GM19025 (cell line): ENCODE results near the gene KCNK4.
"Not testable (repeated sequence)": the region's sequence is repeated elsewhere in the genome, so short reads cannot be mapped to it uniquely, and the experiment has no call there.

Experiments used
- ATAC-seq: cut with Tn5 transposase; IDR thresholded peaks from one replicate; pipeline ENCODE4 v1.9.1; 2021; ENCODE audit warnings: mild to moderate bottlenecking, low read depth, moderate library complexity; ENCODE audit not compliant: unreplicated experiment

Gene KCNK4

DNA sequence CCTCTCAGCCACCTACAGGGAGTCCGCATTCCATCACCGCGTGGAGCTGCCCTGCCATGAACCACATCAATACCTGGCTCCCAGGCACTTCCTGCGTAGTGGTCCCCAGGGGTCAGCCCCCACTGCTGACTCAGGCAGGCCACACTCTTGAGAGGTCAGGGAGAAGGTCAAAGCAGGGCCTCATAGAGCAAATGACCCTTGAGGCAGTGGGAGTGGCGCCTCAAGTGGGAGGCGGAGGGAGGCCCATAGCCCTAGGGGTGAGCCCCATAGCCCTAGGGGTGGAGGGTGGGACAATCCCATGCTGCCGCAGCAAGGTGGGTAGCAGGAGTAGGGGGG is 31.8 kb downstream of the KCNK4 start:
- no peak for ATAC-seq

DNA sequence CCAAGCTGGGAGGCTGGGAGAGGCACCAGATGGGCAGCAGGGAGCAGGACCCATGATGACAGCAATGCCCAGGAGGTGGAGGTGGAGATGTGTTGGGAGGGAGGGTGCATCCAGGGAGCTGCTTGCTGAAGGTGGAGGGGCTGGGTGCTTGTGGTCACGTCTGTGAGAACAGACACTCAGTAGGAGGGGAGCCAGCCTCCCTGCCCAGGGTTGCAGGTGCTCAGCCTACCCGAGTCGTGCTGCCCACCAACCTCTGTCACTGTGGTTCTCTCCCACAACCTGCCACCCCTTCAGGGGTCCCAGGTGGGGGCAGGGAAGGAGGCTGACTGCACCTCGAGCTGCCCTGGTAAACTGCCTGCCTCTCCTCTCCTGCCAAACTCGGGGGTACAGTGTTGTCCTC is 32.3 kb downstream of the KCNK4 start:
- no peak for ATAC-seq

DNA sequence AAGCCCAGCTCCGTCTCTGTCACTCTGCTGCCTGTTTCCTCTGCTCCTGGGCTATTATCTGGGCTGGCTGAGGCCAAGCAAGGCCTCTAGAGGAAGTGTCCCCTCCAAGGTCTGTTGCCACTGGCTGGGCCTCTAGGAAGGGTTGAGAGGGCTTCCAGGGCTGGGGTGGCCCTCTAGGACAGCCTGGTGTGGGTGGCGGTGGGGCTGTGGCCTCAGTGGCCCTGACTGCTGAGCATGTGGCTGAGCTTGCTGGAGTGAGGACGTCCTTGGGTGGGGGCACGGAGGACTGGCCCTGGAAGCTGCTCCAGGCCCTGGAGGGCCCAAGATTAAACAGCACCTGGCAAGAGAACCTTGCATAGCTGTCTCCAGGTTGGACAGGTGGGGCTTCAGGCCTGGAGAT is 32.9 kb downstream of the KCNK4 start:
- not testable (repeated sequence) for ATAC-seq

DNA sequence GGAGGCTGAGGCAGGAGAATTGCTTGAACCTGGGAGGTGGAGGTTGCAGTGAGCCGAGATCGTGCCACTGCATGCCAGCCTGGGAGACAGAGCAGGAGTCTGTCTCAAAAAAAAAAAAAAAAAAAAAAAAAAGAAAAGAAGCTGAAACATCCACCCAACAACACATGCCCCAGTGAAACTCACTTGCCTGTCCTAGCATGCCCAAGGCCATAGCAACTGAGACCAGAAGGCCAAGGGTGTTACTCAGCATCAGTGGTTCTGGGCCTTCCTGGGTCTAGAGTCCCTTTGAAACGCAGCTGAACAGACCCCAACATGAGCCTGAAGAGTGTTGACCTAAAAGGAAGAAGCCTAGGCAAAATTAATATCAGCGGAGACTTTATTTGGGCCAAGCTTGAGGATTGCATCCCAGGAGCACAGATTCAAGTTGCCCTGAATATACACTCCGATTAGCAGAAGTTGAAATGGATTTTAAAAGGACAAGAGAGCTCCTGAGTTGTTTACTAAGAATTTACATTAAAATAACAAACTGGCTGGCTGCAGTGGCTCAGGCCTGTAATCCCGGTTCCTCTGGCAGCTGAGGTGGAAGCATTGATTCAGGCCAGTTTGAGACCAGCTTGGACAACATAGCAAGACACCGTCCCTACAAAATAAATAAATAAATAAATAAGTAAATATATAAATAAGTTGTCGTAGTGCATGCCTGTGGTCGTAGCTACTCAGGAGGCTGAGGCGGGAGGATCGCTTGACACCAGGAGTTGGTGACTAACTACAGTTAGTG is 33.8 kb downstream of the KCNK4 start:
- no peak for ATAC-seq

DNA sequence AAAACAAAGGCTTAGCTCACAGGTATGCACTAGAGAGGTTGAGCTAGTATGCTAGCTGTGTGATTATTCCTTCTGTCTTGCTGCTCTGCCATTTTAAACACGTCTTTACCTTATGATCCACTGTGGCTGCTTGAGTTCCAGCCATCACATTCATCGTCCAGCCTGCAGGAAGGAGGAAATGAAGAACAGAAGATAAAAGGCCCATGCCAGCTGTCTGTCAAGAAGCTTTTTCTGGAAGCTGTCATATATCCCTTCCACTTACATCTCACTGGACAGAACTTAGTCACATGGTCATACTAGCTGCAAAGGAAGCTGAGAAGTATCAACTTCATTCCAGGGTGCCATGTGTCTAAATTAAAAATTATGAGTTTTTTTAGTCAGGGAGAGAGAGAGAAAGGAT is 36.3 kb downstream of the KCNK4 start:
- ATAC-seq: no peak

DNA sequence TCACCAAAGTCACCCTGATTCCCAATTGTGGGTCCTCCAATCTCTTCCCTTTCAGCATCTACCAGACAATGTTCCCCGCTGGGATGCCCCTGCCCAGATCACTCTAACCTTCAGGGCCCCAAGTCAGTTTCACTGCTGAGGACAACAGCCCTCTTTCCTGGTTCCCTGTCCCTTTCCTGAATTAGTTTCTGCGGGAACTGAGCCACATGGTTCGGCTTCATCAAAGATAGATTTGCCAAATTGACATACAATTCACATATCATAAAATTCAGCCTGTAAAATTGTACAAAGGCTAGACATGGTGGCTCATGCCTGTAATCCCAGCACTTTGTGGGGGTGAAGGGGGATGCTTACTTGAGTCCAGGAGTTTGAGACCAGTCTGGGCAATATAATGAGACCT is 36.9 kb downstream of the KCNK4 start:
- no peak for ATAC-seq

DNA sequence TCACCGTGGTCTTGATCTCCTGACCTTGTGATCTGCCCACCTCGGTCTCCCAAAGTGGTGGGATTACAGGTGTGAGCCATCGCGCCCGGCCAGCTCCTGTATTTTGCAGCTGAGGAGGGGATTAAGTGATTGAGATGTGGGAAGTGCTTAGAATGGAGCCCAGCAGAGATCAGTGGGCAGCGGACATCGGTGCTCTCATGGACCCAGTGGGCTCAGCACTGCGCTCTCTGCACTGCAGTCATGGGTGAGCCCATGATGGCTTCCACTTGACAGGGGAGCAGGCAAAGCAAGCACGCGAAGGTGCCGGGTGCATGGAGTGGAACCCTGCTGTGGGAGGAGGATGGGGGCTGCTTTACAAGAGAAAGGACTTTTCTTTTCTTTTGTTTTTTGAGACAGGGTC is 39.8 kb downstream of the KCNK4 start:
- no peak for ATAC-seq

DNA sequence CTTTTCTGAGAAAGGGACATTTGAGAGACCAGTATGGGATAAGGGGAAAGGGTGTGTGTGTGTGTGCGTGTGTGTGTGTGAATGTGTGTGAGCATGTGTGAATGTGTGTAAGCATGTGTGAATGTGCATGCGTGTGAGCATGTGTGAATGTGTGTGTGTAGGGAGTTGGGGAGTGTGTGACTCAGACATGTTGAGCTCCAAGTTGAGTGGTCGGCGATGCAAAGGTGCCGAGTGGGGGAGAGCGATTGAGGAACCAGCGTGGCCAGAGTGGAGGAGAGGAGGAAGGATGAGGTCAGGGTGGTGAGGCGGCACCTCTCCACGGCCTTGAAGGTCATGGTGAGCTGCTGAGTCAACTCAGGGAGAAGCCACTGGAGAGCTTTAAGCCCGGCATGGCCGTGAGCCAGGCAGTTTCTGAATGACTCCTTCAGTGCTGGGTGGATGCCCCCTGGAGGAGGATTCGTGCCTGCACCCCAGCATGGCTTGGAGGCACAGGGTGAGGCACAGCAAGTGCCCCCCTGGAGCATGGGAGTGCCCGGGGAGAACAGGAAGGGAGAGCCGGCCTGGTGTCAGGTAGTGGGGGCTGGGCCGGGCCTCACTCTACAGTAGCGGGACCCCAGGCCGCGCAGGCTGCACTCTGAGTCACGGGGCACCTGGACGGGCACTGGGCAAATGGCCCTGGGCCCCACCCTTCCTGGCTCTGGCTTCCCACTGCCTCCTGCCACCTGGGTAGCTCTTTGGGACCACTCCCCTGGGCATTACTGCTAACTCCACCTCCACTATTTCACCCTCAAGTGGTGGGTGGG is 40.7 kb downstream of the KCNK4 start:
- peak; percentile 71 for ATAC-seq

DNA sequence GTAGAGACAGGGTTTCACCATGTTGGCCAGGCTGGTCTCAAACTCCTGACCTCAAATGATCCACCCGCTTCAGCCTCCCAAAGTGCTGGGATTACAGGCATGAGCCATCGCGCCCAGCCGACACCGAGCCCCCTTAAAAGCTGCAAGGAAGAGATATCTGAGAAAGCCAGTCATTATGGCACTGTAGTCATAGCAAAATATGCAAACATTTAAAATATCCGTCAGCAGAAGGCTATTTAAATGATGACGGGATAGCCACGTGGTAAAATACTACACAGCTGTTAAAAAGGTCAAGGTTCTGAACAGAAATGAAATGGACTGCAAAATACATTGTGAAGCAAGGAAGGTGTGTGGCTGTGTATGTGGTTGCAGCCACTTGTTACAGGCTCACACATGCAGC is 42.5 kb downstream of the KCNK4 start:
- no peak for ATAC-seq

DNA sequence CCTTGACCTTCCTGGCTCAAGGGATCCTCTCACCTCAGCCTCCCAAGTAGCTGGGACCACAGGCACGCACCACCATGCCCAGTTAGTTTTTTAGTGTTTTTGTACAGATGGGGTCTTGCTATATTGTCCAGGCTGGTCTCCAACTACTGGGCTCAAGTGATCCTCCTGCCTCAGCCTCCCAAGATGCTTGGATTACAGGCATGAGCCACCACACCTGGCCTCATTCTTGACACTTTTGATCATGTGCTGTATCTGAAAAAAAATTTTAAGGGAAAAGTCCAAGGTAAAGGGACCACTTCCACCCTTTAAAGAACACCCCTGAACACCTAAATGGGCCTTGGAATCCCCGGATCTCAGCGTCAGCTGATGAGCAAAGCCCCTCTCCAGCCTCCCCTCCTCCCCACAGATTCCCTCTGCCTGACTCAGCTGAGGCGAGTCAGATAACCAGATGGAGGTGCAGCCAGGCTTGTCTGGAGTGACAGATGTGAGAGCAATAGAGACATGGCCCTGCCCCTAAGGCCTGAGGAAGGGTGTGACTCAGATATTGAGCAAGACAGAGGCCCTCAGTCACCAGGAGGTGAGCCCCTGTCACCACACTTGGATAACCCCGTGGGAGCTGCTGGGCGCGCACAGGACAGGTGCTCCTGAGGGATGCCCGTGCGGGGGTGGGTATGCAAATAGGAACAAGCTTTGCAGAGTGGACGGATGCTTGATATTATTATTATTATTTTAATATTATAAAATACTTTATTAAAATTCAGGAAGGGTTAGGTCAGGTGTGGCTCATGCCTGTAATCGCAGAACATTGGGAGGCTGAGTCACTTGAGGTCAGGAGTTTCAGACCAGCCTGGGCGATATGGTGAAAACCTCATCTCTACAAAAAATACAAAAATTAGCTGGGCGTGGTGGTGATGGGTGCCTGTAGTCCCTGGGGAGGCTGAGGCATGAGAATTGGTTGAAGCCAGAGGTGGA is 43.9 kb downstream of the KCNK4 start:
- peak; percentile 57 for ATAC-seq

DNA sequence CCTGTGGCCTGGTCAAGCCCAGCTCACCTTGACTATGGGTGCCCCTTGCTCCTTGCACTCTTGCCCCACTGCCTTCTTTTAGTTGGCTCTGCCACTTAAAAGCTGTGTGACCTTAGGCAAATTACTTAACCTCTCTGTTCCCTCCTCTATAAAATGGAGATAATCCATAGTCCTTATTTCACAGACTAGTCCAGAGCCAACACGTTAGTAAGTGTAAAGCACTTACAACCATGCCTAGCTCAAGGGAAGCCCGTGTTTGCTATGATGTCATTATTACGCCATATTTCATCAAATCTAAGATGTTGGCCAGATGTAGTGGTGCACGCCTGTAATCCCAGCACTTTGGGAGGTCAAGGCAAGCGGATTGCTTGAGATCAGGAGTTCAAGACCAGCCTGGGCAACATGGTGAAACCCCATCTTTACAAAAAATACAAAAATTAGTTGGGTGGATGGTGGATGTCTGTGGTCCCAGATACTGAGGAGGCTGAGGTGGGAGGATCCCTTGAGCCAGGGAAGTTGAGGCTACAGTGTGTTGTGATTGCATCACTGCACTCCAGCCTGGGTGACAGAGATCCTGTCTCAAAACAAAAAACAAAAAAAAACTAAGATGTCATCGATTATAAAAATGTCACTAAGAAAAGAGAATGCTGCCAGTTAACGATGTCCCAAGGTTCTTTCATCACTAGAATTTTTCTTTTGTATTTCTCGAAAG is 46.6 kb downstream of the KCNK4 start:
- no peak for ATAC-seq

DNA sequence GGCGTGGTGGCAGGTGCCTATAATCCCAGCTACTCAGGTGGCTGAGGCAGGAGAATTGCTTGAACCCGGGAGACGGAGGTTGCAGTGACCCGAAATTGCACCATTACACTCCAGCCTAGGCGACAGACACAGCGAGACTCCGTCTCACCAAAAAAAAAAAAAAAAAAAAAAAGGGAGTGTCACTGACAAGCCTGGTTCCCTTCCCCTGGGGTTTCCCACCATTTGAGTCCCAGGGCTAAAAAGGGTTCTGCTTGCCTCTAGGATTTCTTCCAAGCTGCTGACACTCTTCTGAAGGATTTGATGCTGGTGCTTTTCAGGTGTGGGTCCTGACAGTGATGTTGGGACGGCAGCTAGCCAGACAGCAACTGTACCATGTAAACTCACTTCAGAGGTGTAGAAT is 47.6 kb downstream of the KCNK4 start:
- no peak for ATAC-seq

DNA sequence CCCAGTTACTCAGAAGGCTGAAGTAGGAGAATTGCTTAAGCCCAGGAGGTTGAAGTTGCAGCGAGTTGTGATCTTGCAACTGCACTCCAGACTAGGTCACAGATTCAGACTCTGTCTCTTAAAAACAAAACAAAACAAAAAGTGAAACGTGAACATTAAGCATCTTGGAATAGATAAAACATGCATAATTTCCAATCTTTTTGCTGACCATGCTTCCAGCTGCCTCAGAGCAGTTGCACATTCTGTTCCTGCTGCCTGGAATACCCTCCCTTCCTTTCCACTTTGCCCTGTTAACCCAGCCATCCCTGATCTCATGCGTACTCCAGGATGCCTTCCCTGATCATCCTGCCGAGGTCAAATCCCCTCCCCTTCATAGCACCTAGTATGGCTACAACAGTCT is 48.2 kb downstream of the KCNK4 start:
- no peak for ATAC-seq

DNA sequence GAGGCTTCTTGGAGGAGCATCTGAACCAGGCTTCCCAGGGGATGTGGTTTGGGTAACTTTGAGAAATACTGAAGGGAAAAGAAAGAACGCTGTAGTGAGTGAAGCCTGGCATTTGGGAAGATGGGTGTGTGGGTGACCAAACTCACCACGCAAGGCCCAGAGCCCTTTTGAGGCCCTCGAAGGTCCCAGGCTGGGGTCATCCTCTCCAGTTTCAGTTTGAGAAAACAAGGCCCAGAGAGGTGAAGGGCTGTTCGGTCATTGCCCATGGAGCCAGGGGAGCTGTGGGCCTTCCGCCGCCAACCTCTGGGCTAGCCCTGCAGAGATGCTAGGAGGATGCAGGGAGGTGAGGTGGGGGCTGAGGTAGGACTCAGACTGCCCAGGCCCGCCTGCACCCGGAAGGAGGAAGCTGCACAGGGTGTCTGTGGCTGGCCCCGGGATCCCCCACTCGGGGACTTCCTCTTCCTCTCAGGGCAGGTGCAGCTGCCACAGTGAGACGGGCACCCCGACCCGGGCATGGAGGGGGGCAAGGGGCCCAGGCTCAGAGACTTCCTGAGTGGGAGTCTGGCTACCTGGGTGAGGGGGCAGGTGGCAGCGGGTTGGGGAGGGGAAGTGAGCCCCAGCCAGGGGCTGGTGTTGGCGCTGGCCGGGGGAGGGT is 48.8 kb downstream of the KCNK4 start, which contains the start of gene CCDC88B:
CCDC88B (plus strand) TSS at position 451 of the 655 bp plus-strand sequence; CDS start at position 514, 63 bp downstream.
- peak; percentile 59 for ATAC-seq

DNA sequence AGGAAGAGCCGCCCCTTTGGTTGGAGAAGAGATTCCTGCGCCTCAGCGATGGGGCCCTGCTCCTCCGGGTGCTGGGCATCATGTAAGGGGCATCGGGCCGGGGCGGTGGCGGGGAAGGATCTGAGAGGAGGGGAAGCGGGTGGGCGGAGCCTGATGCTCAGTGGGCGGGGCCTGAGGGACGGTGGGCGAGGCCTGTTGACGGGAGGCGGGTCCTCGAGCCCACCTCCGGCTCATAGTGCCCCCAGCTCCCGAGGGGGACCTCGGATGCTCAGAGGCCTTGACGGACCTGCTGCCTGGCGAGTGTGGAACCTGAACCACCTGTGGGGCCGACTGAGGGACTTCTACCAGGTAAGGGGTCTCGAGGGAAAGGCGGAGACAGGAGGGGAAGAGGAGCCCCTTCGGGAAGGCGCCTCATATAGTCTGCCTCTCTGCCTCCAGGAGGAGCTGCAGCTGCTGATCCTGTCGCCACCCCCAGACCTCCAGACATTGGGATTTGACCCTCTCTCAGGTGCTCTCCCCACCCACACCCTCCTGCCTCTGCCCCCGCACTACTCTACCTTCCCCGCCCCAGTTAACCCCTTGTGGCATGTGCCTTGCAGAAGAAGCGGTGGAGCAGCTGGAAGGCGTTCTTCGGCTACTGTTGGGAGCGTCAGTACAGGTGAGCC is 49.7 kb downstream of the KCNK4 start:
- peak; percentile 33 for ATAC-seq

DNA sequence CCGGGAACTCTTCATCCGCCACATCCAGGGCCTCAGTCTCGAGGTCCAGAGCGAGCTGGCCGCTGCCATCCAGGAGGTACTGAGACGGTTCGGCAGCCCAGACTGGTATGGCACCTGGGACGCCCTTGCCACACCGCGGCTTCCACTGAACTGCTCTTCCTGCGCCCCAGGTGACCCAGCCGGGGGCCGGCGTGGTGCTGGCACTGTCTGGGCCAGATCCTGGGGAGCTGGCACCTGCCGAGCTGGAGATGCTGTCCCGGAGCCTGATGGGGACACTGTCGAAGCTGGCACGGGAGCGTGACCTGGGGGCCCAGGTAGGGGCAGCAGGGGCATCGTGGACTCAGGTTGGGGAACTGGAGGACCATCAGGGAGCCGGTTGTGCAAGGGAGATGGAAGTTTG is 50.3 kb downstream of the KCNK4 start:
- ATAC-seq: no peak

DNA sequence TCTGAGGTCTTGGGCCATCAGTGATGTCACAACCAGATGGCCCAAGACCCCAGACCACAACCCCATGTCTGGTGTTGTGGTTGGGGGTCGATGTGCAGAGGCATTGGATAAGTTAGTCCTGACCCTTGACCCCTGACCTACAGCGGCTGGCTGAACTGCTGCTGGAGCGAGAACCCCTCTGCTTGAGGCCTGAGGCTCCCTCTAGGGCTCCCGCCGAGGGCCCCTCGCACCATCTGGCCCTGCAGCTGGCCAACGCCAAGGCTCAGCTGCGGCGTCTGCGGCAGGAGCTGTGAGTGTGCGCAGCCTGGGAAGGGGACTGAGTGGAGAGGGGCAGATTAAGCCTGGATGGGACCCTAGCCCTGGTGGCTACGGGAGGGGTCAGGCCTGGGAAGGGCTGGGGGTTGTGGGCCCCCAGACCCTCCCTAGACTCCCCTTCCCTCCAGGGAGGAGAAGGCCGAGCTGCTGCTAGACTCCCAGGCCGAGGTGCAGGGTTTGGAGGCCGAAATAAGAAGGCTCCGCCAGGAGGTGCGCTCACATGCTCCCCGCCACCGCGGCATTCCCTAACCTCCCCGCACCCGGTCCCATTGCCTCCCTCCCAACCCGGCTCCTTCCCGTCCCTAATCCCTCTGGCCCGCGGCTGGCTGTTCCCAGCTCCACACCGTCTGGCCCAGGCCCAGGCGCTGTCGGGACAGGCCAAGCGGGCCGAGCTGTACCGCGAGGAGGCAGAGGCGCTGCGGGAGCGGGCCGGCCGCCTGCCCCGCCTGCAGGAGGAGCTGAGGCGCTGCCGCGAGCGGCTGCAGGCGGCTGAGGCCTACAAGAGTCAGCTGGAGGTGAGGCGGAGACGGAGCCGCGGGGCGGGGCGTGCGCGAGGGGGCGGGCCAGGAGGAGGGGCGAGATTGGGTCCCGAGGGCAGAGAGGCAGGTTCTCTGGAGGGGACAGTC is 51.0 kb downstream of the KCNK4 start:
- no peak for ATAC-seq
